HEK293 (cell line): ENCODE data around the gene PLEKHB1.
A peak's percentile ranks its signal among the peaks of the same experiment; 100 is the strongest.

ENCODE experiments used
- CTCF ChIA-PET: fragments of 350-600 bp; formaldehyde crosslinking; extraction: SDS; loops from one replicate; lab custom pipeline; 2021; ENCODE audit warnings: antibody characterized with exemption; lab: Yijun Ruan, JAX
- POLR2A ChIA-PET: fragments of 300-600 bp; formaldehyde crosslinking; extraction: SDS; loops from one replicate; lab custom pipeline; 2020; ENCODE audit warnings: antibody characterized with exemption, inconsistent platforms; lab: Yijun Ruan, JAX
- H3K27ac ChIP-seq: fragments of 200-500 bp; sonication (Bioruptor generic); 2 replicates; pipeline ENCODE4 v1.5.1; 2014; ENCODE audit warnings: low read depth, low read length, control low read depth, inconsistent platforms; ENCODE audit errors: extremely low read depth
- H3K36me3 ChIP-seq, 2 experiments: fragments of 200-500 bp in 1 of 2; sonication (Bioruptor generic) in 1 of 2; 1 replicate in 1 of 2; 2 replicates in 1 of 2; pipeline ENCODE4 v1.5.1; 2014 to 2017; ENCODE audit warnings: inconsistent platforms in 2 of 2, low read length in 2 of 2; ENCODE audit not compliant: control insufficient read depth in 2 of 2, insufficient read depth in 1 of 2
- H3K4me1 ChIP-seq: fragments of 200-500 bp; sonication (Bioruptor generic); 2 replicates; pipeline ENCODE4 v1.5.1; 2014; ENCODE audit warnings: mild to moderate bottlenecking, low read length, inconsistent platforms; ENCODE audit not compliant: control insufficient read depth, insufficient read depth
- H3K4me3 ChIP-seq: 2 replicates; pipeline ENCODE4 v1.5.1; 2011; ENCODE audit warnings: low read depth, mild to moderate bottlenecking, control low read depth, low read length, moderate library complexity
- H3K9me3 ChIP-seq: fragments of 200-500 bp; sonication (Bioruptor generic); 2 replicates; pipeline ENCODE4 v1.5.1; 2014; ENCODE audit warnings: low read depth, low read length, inconsistent platforms; ENCODE audit not compliant: control insufficient read depth, insufficient read depth
- SP7 ChIP-seq: fragments of 450-650 bp; formaldehyde crosslinking; IDR thresholded peaks from 2 replicates; pipeline ENCODE4 v1.5.1; 2016; ENCODE audit warnings: missing biosample characterization, missing genetic modification characterization
- ZBTB11 ChIP-seq: fragments of 450-650 bp; formaldehyde crosslinking; conservative IDR thresholded peaks from 2 replicates; pipeline ENCODE4 v1.5.1; 2016; ENCODE audit warnings: low read depth, missing biosample characterization, missing genetic modification characterization
- ZFP69B ChIP-seq: fragments of 450-650 bp; formaldehyde crosslinking; IDR thresholded peaks from 2 replicates; pipeline ENCODE4 v1.5.1; 2016; ENCODE audit warnings: missing biosample characterization, missing genetic modification characterization
- ZNF10 ChIP-seq: fragments of 450-650 bp; formaldehyde crosslinking; IDR thresholded peaks from 2 replicates; pipeline ENCODE4 v1.5.1; 2017; ENCODE audit warnings: missing biosample characterization, missing genetic modification characterization
- ZNF174 ChIP-seq: fragments of 450-650 bp; formaldehyde crosslinking; IDR thresholded peaks from 2 replicates; pipeline ENCODE4 v1.5.0; 2017; ENCODE audit warnings: missing biosample characterization, mild to moderate bottlenecking, missing genetic modification characterization
- ZNF214 ChIP-seq: fragments of 450-650 bp; formaldehyde crosslinking; IDR thresholded peaks from 2 replicates; pipeline ENCODE4 v1.5.1; 2017; ENCODE audit warnings: missing biosample characterization, mild to moderate bottlenecking, missing genetic modification characterization, borderline replicate concordance
- ZNF473 ChIP-seq: fragments of 450-650 bp; formaldehyde crosslinking; IDR thresholded peaks from 2 replicates; pipeline ENCODE4 v1.5.1; 2017; ENCODE audit warnings: missing biosample characterization, missing genetic modification characterization
- ZNF658 ChIP-seq: fragments of 450-650 bp; formaldehyde crosslinking; IDR thresholded peaks from 2 replicates; pipeline ENCODE4; 2016; ENCODE audit warnings: missing biosample characterization, missing genetic modification characterization
- ZNF776 ChIP-seq: fragments of 450-650 bp; formaldehyde crosslinking; IDR thresholded peaks from 2 replicates; pipeline ENCODE4 v1.5.0; 2017; ENCODE audit warnings: missing biosample characterization, missing genetic modification characterization, borderline replicate concordance
- ZNF830 ChIP-seq: fragments of 450-650 bp; IDR thresholded peaks from 2 replicates; pipeline ENCODE4 v1.5.0; 2018; ENCODE audit warnings: missing biosample characterization, missing genetic modification characterization, low read depth, mild to moderate bottlenecking, moderate library complexity
- TF ChIP-seq, protein P1 (sequence below): fragments of 450-650 bp; formaldehyde crosslinking; IDR thresholded peaks from 2 replicates; pipeline ENCODE4 v1.5.1; 2016; ENCODE audit warnings: missing biosample characterization, missing genetic modification characterization
- TF ChIP-seq, protein P2 (sequence below): fragments of 450-650 bp; formaldehyde crosslinking; IDR thresholded peaks from 2 replicates; pipeline ENCODE4 v1.5.1; 2016; ENCODE audit warnings: missing biosample characterization, missing genetic modification characterization

The PLEKHB1 gene

GRCh38 chr11:73641668-73642067 lies 4.7 kb upstream of the PLEKHB1 start:
- Histone ChIP-seq H3K4me1 (no peaks in the 10 kb centered on the region), H3K9me3 (no peaks in the 10 kb centered on the region), H3K36me3 (no peaks in the 10 kb centered on the region), H3K27ac (no peak overlapping the region), H3K4me3 (no peak overlapping the region)
- ChIA-PET POLR2A (no interaction called here), CTCF (interaction anchor here (0.6 to 4.0 kb wide), 2 partner anchors 16 to 811 kb away, joined by 3 to 18 read pairs; no protein-coding TSS in a partner anchor)
- TF ChIP-seq ZNF10 (tag by site-specific recombination) (peak; percentile 95), ZNF214 (tag by site-specific recombination) (no peak)

DNA sequence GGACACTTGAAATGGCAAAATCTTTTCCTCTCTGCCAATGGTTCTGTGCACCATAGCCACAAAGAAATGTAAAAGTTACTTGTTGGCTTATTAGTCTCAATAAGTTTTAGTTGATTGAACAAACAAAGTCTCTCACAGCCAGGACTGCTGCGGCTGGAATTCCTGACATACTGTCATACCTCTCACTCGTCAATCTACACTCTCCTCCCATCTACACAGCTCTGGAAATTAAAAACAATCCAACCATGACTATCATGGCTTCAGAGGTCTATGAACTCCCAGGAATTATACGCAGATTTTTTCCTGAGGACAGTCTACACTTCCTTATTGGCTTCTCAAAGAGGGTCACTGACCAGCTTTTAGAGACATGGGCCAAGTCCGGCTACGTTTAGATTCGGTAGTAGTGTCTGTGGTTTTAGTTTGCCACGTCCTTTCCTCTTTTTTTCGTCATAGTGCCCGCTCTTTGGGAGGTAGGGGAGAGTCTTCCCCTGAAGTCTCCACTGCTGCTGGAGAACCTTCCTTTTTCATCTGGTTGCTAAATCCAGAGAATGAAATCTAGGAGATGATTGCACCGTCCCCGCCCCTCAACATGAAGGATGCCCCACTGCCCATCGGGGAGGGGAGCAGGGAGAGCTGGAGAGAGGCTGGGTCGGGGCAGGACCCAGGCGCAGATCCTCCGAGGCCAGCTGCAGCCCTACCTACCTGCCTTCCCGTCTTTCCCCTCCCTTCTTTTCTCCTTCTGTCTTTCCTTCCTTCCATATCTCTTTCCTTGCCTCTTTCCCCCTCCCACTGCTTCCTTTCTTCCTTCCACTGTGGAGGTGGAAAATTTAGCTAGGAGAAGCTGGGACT lies 1.0 kb upstream of the PLEKHB1 start:
- CTCF ChIA-PET, result interaction anchor here (0.6 to 3.7 kb wide), 3 partner anchors 19 to 167 kb away, joined by 3 to 14 read pairs (median 3); no protein-coding TSS in a partner anchor
- Histone ChIP-seq H3K9me3 (no peaks in the 10 kb centered on the region), H3K27ac (no peak overlapping the region), H3K4me3 (no peak overlapping the region), H3K4me1 (no peaks in the 10 kb centered on the region), H3K36me3 (no peaks in the 10 kb centered on the region)
- TF ChIP-seq, protein P1, sequence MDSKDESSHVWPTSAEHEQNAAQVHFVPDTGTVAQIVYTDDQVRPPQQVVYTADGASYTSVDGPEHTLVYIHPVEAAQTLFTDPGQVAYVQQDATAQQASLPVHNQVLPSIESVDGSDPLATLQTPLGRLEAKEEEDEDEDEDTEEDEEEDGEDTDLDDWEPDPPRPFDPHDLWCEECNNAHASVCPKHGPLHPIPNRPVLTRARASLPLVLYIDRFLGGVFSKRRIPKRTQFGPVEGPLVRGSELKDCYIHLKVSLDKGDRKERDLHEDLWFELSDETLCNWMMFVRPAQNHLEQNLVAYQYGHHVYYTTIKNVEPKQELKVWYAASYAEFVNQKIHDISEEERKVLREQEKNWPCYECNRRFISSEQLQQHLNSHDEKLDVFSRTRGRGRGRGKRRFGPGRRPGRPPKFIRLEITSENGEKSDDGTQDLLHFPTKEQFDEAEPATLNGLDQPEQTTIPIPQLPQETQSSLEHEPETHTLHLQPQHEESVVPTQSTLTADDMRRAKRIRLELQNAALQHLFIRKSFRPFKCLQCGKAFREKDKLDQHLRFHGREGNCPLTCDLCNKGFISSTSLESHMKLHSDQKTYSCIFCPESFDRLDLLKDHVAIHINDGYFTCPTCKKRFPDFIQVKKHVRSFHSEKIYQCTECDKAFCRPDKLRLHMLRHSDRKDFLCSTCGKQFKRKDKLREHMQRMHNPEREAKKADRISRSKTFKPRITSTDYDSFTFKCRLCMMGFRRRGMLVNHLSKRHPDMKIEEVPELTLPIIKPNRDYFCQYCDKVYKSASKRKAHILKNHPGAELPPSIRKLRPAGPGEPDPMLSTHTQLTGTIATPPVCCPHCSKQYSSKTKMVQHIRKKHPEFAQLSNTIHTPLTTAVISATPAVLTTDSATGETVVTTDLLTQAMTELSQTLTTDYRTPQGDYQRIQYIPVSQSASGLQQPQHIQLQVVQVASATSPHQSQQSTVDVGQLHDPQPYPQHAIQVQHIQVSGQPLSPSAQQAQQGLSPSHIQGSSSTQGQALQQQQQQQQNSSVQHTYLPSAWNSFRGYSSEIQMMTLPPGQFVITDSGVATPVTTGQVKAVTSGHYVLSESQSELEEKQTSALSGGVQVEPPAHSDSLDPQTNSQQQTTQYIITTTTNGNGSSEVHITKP (tag by site-specific recombination), result peak; percentile 89
- no peak for TF ChIP-seq ZNF830 (tag by site-specific recombination)
- POLR2A ChIA-PET, result no interaction called here

DNA sequence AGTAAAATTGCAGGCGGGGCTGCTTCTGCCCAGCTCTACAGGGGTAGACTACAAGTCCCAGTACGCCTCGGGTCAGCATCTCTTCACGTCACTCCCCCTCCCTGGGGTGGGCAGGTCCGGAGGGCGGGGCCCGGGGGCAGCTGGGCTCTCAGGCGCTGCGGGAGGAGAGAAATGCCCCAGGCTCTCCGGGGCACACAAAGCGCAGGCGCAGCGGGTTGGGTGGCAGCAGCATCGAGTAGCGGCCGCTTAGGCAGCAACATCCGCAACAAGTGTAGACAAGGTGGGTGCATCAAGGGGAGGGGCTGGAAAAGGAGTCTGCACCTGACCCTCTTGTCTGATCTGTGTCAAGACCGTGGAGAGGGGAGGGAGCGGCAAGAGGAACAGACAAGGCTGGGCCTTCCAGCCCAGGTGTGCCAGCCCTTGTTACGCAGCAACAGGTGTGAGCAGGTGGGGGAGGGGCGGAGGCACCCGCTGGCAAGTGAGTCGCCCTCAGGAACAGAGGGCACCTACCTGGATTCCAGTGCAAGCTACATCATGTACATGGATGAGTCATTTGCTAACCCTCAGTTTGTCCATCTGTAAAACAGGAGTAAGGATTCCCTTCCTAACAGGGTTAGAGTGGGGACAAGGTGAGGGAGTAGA lies 1.2 kb downstream of the PLEKHB1 start:
- Histone ChIP-seq H3K27ac (no peak overlapping the region), H3K4me3 (peak overlapping the region; percentile 27)
- TF ChIP-seq ZBTB11 (tag by site-specific recombination), result no peak
- no peak for TF ChIP-seq ZFP69B (tag by site-specific recombination)
- no peak for TF ChIP-seq ZNF473 (tag by site-specific recombination)
- no peak for TF ChIP-seq ZNF658 (tag by site-specific recombination)
- TF ChIP-seq SP7 (tag by site-specific recombination), result 0 out of 2 replicates have a peak, but pooled peaks have one; percentile 18
- TF ChIP-seq, protein P2, sequence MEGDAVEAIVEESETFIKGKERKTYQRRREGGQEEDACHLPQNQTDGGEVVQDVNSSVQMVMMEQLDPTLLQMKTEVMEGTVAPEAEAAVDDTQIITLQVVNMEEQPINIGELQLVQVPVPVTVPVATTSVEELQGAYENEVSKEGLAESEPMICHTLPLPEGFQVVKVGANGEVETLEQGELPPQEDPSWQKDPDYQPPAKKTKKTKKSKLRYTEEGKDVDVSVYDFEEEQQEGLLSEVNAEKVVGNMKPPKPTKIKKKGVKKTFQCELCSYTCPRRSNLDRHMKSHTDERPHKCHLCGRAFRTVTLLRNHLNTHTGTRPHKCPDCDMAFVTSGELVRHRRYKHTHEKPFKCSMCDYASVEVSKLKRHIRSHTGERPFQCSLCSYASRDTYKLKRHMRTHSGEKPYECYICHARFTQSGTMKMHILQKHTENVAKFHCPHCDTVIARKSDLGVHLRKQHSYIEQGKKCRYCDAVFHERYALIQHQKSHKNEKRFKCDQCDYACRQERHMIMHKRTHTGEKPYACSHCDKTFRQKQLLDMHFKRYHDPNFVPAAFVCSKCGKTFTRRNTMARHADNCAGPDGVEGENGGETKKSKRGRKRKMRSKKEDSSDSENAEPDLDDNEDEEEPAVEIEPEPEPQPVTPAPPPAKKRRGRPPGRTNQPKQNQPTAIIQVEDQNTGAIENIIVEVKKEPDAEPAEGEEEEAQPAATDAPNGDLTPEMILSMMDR (tag by site-specific recombination), result no peak
- no peak for TF ChIP-seq ZNF776
- no peak for TF ChIP-seq ZNF174 (tag by site-specific recombination)

More for the DNA sequence above, 1.2 kb downstream of the PLEKHB1 start:
- H3K9me3 ChIP-seq, result no peaks in the 10 kb centered on the region
- CTCF ChIA-PET, result interaction anchor here (0.6 to 3.7 kb wide), 8 partner anchors 13 to 341 kb away, joined by 3 to 14 read pairs (median 4); no protein-coding TSS in a partner anchor
- POLR2A ChIA-PET, result interaction anchor here (1.1 kb wide), 1 partner anchor 113 kb away, joined by 4 read pairs; the partner anchor contains the start of gene RAB6A
- H3K4me1 ChIP-seq, result no peaks in the 10 kb centered on the region
- no peaks in the 10 kb centered on the region for H3K36me3 ChIP-seq
